Measurements from ENCODE around the gene CACHD1. TPM values are rescaled to one million over a fixed set of nuclear protein-coding genes. Genes with fewer than 3 reads are reported as not detected.
"Not testable (repeated sequence)": the region's sequence is repeated elsewhere in the genome, so short reads cannot be mapped to it uniquely, and the experiment has no call there.

The CACHD1 gene
- total RNA-seq, 1 experiment from 2014 or later = not detected

- Histone ChIP-seq H3K4me2 (ENCODE audit: low read depth, low read length, poor library complexity, severe bottlenecking) (no peak overlapping the region), H4K20me1 (ENCODE audit: insufficient read depth, low read depth, low read length) (no peaks in the 10 kb centered on the region), H3K36me3 (ENCODE audit: insufficient read depth, low read length) (no peaks in the 10 kb centered on the region), H3K4me3 (ENCODE audit: low read length) (no peak overlapping the region), H3K79me2 (ENCODE audit: low read length) (no peaks in the 10 kb centered on the region), H3K9me3 (ENCODE audit: low read length) (no peaks in the 10 kb centered on the region), H3K9me2 (replicated peaks; ENCODE audit: insufficient read depth, low read length) (no peaks in the 10 kb centered on the region), H3K27ac (ENCODE audit: low read length) (no peak overlapping the region), H3K27me3 (ENCODE audit: low read length) (no peaks in the 10 kb centered on the region; the same call in 1 of the 2 replicates), H2AFZ (ENCODE audit: low read length) (no peak overlapping the region), H3K9ac (ENCODE audit: low read length) (no peak overlapping the region), H3K4me1 (ENCODE audit: low read length) (no peaks in the 10 kb centered on the region)
- no peak for DNase-seq
Observed at GRCh38 chr1:64595871-64596515, 126.1 kb downstream of the CACHD1 start.

DNA sequence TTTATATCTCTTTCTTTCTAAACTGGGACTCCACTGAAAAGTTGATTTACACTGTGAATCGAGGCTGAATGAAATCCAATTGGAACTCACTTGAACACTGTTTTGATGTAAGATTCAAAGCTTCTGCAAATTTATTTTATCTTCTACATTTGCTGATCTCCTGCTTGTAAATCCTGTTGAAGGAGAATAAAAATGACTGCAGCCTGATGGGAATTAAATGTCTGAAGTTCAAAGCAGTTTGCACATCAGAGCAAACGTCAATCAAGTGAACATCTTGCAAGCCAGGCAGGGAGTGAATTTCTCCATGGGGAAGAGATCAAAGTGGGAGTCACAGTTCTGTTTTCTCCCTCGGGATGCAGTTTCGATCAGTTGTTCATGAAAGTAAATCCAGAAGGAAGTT lies 127.2 kb downstream of the CACHD1 start:
- Histone ChIP-seq H3K9me2 (replicated peaks; ENCODE audit: insufficient read depth, low read length) (no peaks in the 10 kb centered on the region), H3K27ac (ENCODE audit: low read length) (no peak overlapping the region), H2AFZ (ENCODE audit: low read length) (no peak overlapping the region), H3K4me1 (ENCODE audit: low read length) (no peaks in the 10 kb centered on the region), H3K79me2 (ENCODE audit: low read length) (no peaks in the 10 kb centered on the region), H3K4me2 (ENCODE audit: low read depth, low read length, poor library complexity, severe bottlenecking) (no peak overlapping the region), H3K9me3 (ENCODE audit: low read length) (no peaks in the 10 kb centered on the region), H3K9ac (ENCODE audit: low read length) (no peak overlapping the region), H3K4me3 (ENCODE audit: low read length) (no peak overlapping the region), H3K27me3 (ENCODE audit: low read length) (no peaks in the 10 kb centered on the region; the same call in 1 of the 2 replicates), H4K20me1 (ENCODE audit: insufficient read depth, low read depth, low read length) (no peaks in the 10 kb centered on the region), H3K36me3 (ENCODE audit: insufficient read depth, low read length) (no peaks in the 10 kb centered on the region)
- DNase-seq = no peak

GRCh38 chr1:64598100-64598571 lies 128.2 kb downstream of the CACHD1 start:
- no peaks in the 10 kb centered on the region for H4K20me1 ChIP-seq (ENCODE audit: insufficient read depth, low read depth, low read length)
- H3K36me3 ChIP-seq (ENCODE audit: insufficient read depth, low read length) = no peaks in the 10 kb centered on the region
- no peaks in the 10 kb centered on the region for H3K9me2 ChIP-seq (replicated peaks; ENCODE audit: insufficient read depth, low read length)
- no peaks in the 10 kb centered on the region for H3K4me1 ChIP-seq (ENCODE audit: low read length)
- H3K4me3 ChIP-seq (ENCODE audit: low read length) = no peak overlapping the region
- no peak overlapping the region for H3K9ac ChIP-seq (ENCODE audit: low read length)
- no peaks in the 10 kb centered on the region for H3K9me3 ChIP-seq (ENCODE audit: low read length)
- no peak for DNase-seq
- no peak overlapping the region for H3K27ac ChIP-seq (ENCODE audit: low read length)
- no peaks in the 10 kb centered on the region for H3K79me2 ChIP-seq (ENCODE audit: low read length)
- no peak overlapping the region for H3K4me2 ChIP-seq (ENCODE audit: low read depth, low read length, poor library complexity, severe bottlenecking)
- H3K27me3 ChIP-seq (ENCODE audit: low read length) = no peaks in the 10 kb centered on the region; the same call in 1 of the 2 replicates
- no peak overlapping the region for H2AFZ ChIP-seq (ENCODE audit: low read length)

DNA sequence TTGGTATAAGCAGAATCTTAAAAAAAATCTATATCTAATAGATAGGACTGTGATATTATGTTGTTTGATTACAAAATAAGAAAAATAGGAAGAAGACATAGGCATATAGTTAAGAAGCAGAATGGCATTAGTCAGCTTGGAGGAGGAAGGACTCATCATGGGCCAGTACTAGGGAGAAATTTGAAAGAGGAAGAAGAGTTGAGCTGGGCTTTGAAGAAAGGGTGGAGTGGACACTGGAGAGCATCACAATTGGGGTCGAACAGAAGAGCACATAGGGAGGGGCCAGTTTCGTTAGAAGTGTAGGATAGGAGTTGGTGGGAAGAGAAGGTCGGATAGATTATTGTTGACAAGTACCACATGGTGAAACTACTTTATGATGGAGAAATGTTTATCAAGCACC lies 129.3 kb downstream of the CACHD1 start:
- Histone ChIP-seq H3K9me2 (replicated peaks; ENCODE audit: insufficient read depth, low read length) (no peaks in the 10 kb centered on the region), H3K79me2 (ENCODE audit: low read length) (no peaks in the 10 kb centered on the region), H3K4me2 (ENCODE audit: low read depth, low read length, poor library complexity, severe bottlenecking) (no peak overlapping the region), H3K4me1 (ENCODE audit: low read length) (no peaks in the 10 kb centered on the region), H3K9me3 (ENCODE audit: low read length) (no peaks in the 10 kb centered on the region), H4K20me1 (ENCODE audit: insufficient read depth, low read depth, low read length) (no peaks in the 10 kb centered on the region), H2AFZ (ENCODE audit: low read length) (no peak overlapping the region), H3K36me3 (ENCODE audit: insufficient read depth, low read length) (no peaks in the 10 kb centered on the region), H3K9ac (ENCODE audit: low read length) (no peak overlapping the region), H3K27ac (ENCODE audit: low read length) (no peak overlapping the region), H3K27me3 (ENCODE audit: low read length) (no peaks in the 10 kb centered on the region; the same call in 1 of the 2 replicates), H3K4me3 (ENCODE audit: low read length) (no peak overlapping the region)
- no peak for DNase-seq

DNA sequence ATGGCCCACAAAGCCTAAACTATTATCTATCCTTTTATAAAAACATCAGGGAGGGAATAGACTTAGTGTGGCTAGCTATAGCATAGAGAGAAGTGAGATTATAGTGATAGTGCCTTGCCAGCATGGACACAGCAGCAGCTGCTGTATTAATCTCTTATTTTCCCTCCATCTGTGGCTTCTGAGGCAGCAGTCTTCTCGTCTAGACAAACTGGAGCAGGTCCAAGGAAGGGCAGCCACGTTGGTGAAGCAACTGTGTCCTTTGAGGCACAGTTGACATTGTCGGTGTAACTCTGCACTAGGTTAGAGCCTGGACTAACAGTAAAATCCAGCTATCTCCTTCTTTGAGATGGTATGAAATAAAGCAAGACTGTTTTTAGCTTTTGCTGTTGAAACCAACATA lies 131.3 kb downstream of the CACHD1 start:
- Histone ChIP-seq H4K20me1 (ENCODE audit: insufficient read depth, low read depth, low read length) (no peaks in the 10 kb centered on the region), H3K36me3 (ENCODE audit: insufficient read depth, low read length) (no peaks in the 10 kb centered on the region)

DNA sequence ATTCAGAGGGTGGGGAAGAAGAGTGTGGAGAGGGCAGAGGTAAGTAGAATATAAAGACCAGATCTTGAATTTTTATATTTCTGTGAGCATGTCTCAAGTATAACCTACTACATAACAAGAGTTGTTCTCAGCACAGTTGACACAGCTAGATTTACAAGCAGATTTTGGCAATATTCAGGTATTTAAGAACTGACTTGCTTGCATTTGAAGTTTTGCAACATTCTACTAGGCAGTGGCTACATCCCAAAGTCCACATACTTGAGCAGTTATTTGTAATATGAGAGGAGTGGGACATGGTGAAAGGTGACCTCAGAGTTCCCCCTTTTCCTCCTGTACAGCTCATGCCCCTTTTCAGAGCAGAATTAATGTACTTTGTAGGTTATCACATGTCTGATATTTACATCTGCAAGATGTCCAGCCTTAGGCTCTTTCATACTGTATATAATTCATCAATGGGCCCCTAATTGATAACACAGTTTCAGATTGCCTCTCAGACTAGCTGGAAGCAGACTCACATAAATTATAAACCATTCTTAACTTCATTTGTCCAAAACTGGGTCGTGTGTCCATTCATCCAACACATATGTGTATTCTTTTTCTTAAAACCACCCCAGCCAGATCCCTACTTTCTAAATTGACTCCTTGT lies 138.2 kb downstream of the CACHD1 start:
- no peaks in the 10 kb centered on the region for H3K9me3 ChIP-seq (ENCODE audit: low read length)
- no peak overlapping the region for H3K9ac ChIP-seq (ENCODE audit: low read length)
- H3K36me3 ChIP-seq (ENCODE audit: insufficient read depth, low read length) = no peaks in the 10 kb centered on the region
- H3K4me2 ChIP-seq (ENCODE audit: low read depth, low read length, poor library complexity, severe bottlenecking) = no peak overlapping the region
- no peak for DNase-seq
- no peak overlapping the region for H3K4me3 ChIP-seq (ENCODE audit: low read length)
- no peaks in the 10 kb centered on the region for H3K4me1 ChIP-seq (ENCODE audit: low read length)
- H3K27ac ChIP-seq (ENCODE audit: low read length) = no peak overlapping the region
- H3K9me2 ChIP-seq (replicated peaks; ENCODE audit: insufficient read depth, low read length) = no peaks in the 10 kb centered on the region
- no peak overlapping the region for H2AFZ ChIP-seq (ENCODE audit: low read length)
- H3K27me3 ChIP-seq (ENCODE audit: low read length) = no peaks in the 10 kb centered on the region
- H3K79me2 ChIP-seq (ENCODE audit: low read length) = no peaks in the 10 kb centered on the region
- H4K20me1 ChIP-seq (ENCODE audit: insufficient read depth, low read depth, low read length) = no peaks in the 10 kb centered on the region

More for the DNA sequence above, 131.3 kb downstream of the CACHD1 start:
- H3K9me2 ChIP-seq (replicated peaks; ENCODE audit: insufficient read depth, low read length) = no peaks in the 10 kb centered on the region
- no peaks in the 10 kb centered on the region for H3K4me1 ChIP-seq (ENCODE audit: low read length)
- H3K27ac ChIP-seq (ENCODE audit: low read length) = no peak overlapping the region
- no peaks in the 10 kb centered on the region for H3K79me2 ChIP-seq (ENCODE audit: low read length)
- no peak overlapping the region for H3K4me3 ChIP-seq (ENCODE audit: low read length)
- DNase-seq = no peak
- H3K27me3 ChIP-seq (ENCODE audit: low read length) = no peaks in the 10 kb centered on the region; the same call in 1 of the 2 replicates
- H3K9me3 ChIP-seq (ENCODE audit: low read length) = no peaks in the 10 kb centered on the region
- H3K9ac ChIP-seq (ENCODE audit: low read length) = no peak overlapping the region
- H3K4me2 ChIP-seq (ENCODE audit: low read depth, low read length, poor library complexity, severe bottlenecking) = no peak overlapping the region
- no peak overlapping the region for H2AFZ ChIP-seq (ENCODE audit: low read length)

DNA sequence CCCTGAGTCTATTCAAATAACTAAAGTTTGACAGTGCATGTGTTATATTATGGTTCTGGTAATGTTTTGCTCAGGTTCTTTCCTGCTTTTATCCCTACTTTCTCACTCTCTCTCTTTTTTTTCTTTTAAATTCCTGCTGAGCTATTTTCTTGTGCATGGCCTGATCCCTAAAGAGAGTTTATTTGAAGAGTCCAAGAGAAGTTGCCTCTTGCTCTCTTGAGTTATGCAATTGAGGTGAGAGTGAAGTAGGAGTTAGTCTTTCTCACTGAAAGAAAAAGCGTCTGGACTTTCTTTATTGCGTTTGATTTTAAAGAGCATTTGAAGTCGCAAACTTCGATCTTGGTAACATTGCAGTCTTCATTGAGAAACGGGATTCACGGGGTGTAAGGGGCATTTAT lies 138.7 kb downstream of the CACHD1 start:
- H3K9me3 ChIP-seq (ENCODE audit: low read length) = no peaks in the 10 kb centered on the region
- H3K27me3 ChIP-seq (ENCODE audit: low read length) = no peaks in the 10 kb centered on the region
- H3K4me1 ChIP-seq (ENCODE audit: low read length) = no peaks in the 10 kb centered on the region
- no peaks in the 10 kb centered on the region for H3K79me2 ChIP-seq (ENCODE audit: low read length)
- H3K9ac ChIP-seq (ENCODE audit: low read length) = no peak overlapping the region
- H3K36me3 ChIP-seq (ENCODE audit: insufficient read depth, low read length) = no peaks in the 10 kb centered on the region
- no peaks in the 10 kb centered on the region for H3K9me2 ChIP-seq (replicated peaks; ENCODE audit: insufficient read depth, low read length)
- no peak overlapping the region for H3K4me3 ChIP-seq (ENCODE audit: low read length)
- H4K20me1 ChIP-seq (ENCODE audit: insufficient read depth, low read depth, low read length) = no peaks in the 10 kb centered on the region
- H3K27ac ChIP-seq (ENCODE audit: low read length) = no peak overlapping the region
- H3K4me2 ChIP-seq (ENCODE audit: low read depth, low read length, poor library complexity, severe bottlenecking) = no peak overlapping the region
- no peak for DNase-seq
- no peak overlapping the region for H2AFZ ChIP-seq (ENCODE audit: low read length)

DNA sequence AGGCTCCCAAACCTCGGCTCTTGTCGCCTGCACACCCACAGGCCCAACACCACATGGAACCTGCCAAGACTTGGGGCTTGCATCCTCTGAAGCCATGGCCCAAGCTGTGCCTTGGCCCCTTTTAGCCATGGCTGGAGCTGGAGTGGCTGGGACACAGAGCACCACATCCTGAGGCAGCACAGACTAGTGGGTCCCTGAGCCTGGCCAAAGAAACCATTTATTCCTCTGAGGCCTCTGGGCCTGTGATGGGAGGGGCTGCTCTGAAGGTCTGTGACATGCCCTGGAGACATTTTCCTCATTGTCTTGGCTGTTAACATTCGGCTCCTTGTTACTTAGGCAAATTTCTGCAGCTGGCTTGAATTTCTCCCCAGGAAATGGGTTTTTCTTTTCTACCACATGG lies 141.0 kb downstream of the CACHD1 start:
- H3K36me3 ChIP-seq (ENCODE audit: insufficient read depth, low read length); H3K9me2 ChIP-seq (replicated peaks; ENCODE audit: insufficient read depth, low read length); H4K20me1 ChIP-seq (ENCODE audit: insufficient read depth, low read depth, low read length): not testable (repeated sequence)

More for the DNA sequence above, 141.0 kb downstream of the CACHD1 start:
- not testable (repeated sequence) for H3K4me1 ChIP-seq (ENCODE audit: low read length); H3K27ac ChIP-seq (ENCODE audit: low read length); H3K4me2 ChIP-seq (ENCODE audit: low read depth, low read length, poor library complexity, severe bottlenecking); H3K9ac ChIP-seq (ENCODE audit: low read length); H3K4me3 ChIP-seq (ENCODE audit: low read length); H3K9me3 ChIP-seq (ENCODE audit: low read length); DNase-seq; H3K27me3 ChIP-seq (ENCODE audit: low read length); H3K79me2 ChIP-seq (ENCODE audit: low read length); H2AFZ ChIP-seq (ENCODE audit: low read length)

Measured in Karpas-422 (cell line).